Diencephalon (tissue), 1 donor: ENCODE results near the gene ZIC5. TPM values are rescaled to one million over a fixed set of nuclear protein-coding genes. Genes with fewer than 3 reads are reported as not detected.

Source experiments
- total RNA-seq: library from RNA; depleted of rRNA; stranded (reverse); fragments of >200 nt; gene quantifications from one replicate; pipeline ENCODE4 v1.2.3, GENCODE V29; 2014

ZIC5 gene
- 8.8 TPM for total RNA-seq

GRCh38 chr13:99971576-99972189 is at the start of gene ZIC5:
TSS of gene ZIC5 (minus strand) at chr13:99971767. CDS start at chr13:99971603, 164 bp downstream.

GRCh38 chr13:99981735-99982035 is 10.1 kb upstream of the ZIC5 start, which contains the start of gene ZIC2:
TSS of gene ZIC2 (plus strand) at chr13:99981784. CDS start at chr13:99982065, 281 bp downstream.

Other genes starting within 250 kb of the ZIC5 start
- gene ZIC2, start 10.0 kb upstream of the ZIC5 start, total RNA-seq = 21.7 TPM
- 219 TPM for gene PCCA, start 117.3 kb upstream of the ZIC5 start, total RNA-seq